HepG2 (cell line): ENCODE data around the gene TRPC6.

Source experiments
- AFF4 ChIP-seq: sonication (generic); formaldehyde crosslinking; IDR thresholded peaks from 2 replicates; pipeline ENCODE4 v1.4.0; 2020; ENCODE audit warnings: missing genetic modification reagents
- CEBPB ChIP-seq: IDR thresholded peaks from 2 replicates; pipeline ENCODE4 v1.6.1; 2011; ENCODE audit warnings: low read depth, low read length, improper control_type of control experiment, borderline replicate concordance
- CTCF ChIP-seq: sonication (generic); formaldehyde crosslinking; IDR thresholded peaks from 2 replicates; pipeline ENCODE4 v1.5.0; 2020; ENCODE audit warnings: mild to moderate bottlenecking, missing genetic modification reagents, moderate library complexity
- EP300 ChIP-seq, 3 experiments: sonication (generic) in 1 of 3; formaldehyde crosslinking in 1 of 3; IDR thresholded peaks; 2 replicates each; pipeline versions ENCODE4 v1.5.1 to v1.6.1; 2011 to 2020; ENCODE audit warnings: low read depth in 2 of 3, low read length in 2 of 3, borderline replicate concordance in 1 of 3, improper control_type of control experiment in 1 of 3, mild to moderate bottlenecking in 1 of 3, missing genetic modification reagents in 1 of 3, moderate library complexity in 1 of 3
- EZH2 ChIP-seq: conservative IDR thresholded peaks from 2 replicates; pipeline ENCODE4 v1.6.1; 2012; ENCODE audit warnings: mild to moderate bottlenecking, low read depth, low read length, moderate library complexity
- IRF2 ChIP-seq: IDR thresholded peaks from 2 replicates; pipeline ENCODE4 v1.6.1; 2018; ENCODE audit warnings: missing genetic modification reagents, missing compliant biosample characterization
- NFE2L1 ChIP-seq: sonication (generic); formaldehyde crosslinking; IDR thresholded peaks from 2 replicates; pipeline ENCODE4 v1.4.0; 2020; ENCODE audit warnings: missing genetic modification reagents, mild to moderate bottlenecking, borderline replicate concordance
- ZSCAN31 ChIP-seq: sonication (generic); formaldehyde crosslinking; IDR thresholded peaks from 2 replicates; pipeline ENCODE4 v1.5.0; 2020; ENCODE audit warnings: low read depth, mild to moderate bottlenecking, missing genetic modification reagents

- no peak for TF ChIP-seq ZSCAN31 (CRISPR knock-in tag)
- TF ChIP-seq EZH2, result no peak
- no peak for TF ChIP-seq NFE2L1 (CRISPR knock-in tag)
- no peak for TF ChIP-seq IRF2
- no peak for TF ChIP-seq AFF4 (CRISPR knock-in tag)
- TF ChIP-seq EP300 (IDR thresholded peaks at IDR 0.05; ENCODE audit: low read depth in 2 of 2, low read length in 2 of 2), result no peak
- TF ChIP-seq EP300 (CRISPR knock-in tag; IDR thresholded peaks at IDR 0.05; ENCODE audit: borderline replicate concordance), result no peak
- no peak for TF ChIP-seq CEBPB
- TF ChIP-seq CTCF (CRISPR knock-in tag), result no peak
These were observed 20.6 kb downstream of the TRPC6 start for GRCh38 chr11:101563166-101563565.
